Ascending aorta (tissue), 2 donors: ENCODE data around the gene ADGRF4. TPM values are rescaled to one million over a fixed set of nuclear protein-coding genes. Genes with fewer than 3 reads are reported as not detected.

ENCODE experiments used
- DNase-seq, 2 donors: peaks; one replicate each; pipeline ENCODE4 v3.0.0-alpha.2; 2019; ENCODE audit warnings: low spot score in 2 of 2
- H3K27ac ChIP-seq, 2 donors: fragments of 200-600 bp; sonication (generic); one replicate each; pipeline ENCODE4 v1.5.1; 2016 to 2017; ENCODE audit warnings: mild to moderate bottlenecking in 1 of 2
- H3K27me3 ChIP-seq: fragments of 200-600 bp; sonication (generic); one replicate; pipeline ENCODE4 v1.5.1; 2017
- H3K36me3 ChIP-seq, 2 donors: fragments of 200-600 bp; sonication (generic); one replicate each; pipeline ENCODE4 v1.5.1; 2016
- H3K4me1 ChIP-seq, 2 donors: fragments of 200-600 bp; sonication (generic); one replicate each; pipeline ENCODE4 v1.5.1; 2016 to 2017; ENCODE audit warnings: mild to moderate bottlenecking in 1 of 2
- H3K4me3 ChIP-seq, 2 donors: fragments of 200-600 bp; sonication (generic); one replicate each; pipeline ENCODE4 v1.5.1; 2016 to 2017; ENCODE audit warnings: mild to moderate bottlenecking in 1 of 2
- H3K9me3 ChIP-seq, 2 donors: fragments of 200-600 bp; sonication (generic); one replicate each; pipeline ENCODE4 v1.5.1; 2016
- CTCF ChIP-seq, 3 experiments: fragments of 200-600 bp in 2 of 3; fragments of 450-650 bp in 1 of 3; sonication (generic) in 2 of 3; IDR thresholded peaks; one replicate each; pipeline ENCODE4 v1.5.1; 2016 to 2019; ENCODE audit warnings: antibody characterized with exemption in 3 of 3, mild to moderate bottlenecking in 1 of 3, moderate library complexity in 1 of 3
- intact Hi-C: fragments of 100-400 bp; cut with DNase I; formaldehyde crosslinking; loops from one replicate; pipeline ENCODE4 v1.15.1; 2023
- total RNA-seq: library from RNA; depleted of rRNA; stranded (reverse); fragments of >200 nt; gene quantifications from one replicate; pipeline ENCODE4 v1.1.0, GENCODE V29; 2016

ADGRF4 gene
- total RNA-seq, 1 donor from 2014 or later = not detected

DNA sequence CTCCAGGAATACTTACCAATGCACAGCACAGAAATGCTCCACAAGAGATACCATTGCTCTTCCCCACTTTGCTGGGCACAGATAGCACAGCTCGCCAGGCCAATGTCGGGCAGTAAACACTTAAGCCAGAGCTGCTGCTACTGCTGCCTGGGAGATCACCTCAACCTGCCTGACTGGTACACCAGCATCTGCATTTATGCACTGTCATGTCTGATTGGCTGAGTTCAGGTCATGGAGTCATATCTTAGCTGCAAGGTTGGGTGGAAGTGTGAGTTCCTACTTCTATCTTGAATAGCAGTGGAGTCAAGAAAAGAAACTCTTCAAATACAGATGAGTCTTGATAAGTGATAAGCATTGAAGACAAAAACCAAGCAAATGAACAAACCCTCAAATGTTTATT, 10.9 kb upstream of the ADGRF4 start:
- DNase-seq = no peak
- no peaks in the 10 kb centered on the region for H3K9me3 ChIP-seq
- H3K4me3 ChIP-seq = no peak overlapping the region
- intact Hi-C loops = no loop called here
- H3K27me3 ChIP-seq = no peaks in the 10 kb centered on the region
- H3K36me3 ChIP-seq = no peaks in the 10 kb centered on the region
- no peak for TF ChIP-seq CTCF (IDR thresholded peaks at IDR 0.05)
- H3K27ac ChIP-seq = no peak overlapping the region
- H3K4me1 ChIP-seq = no peaks in the 10 kb centered on the region

DNA sequence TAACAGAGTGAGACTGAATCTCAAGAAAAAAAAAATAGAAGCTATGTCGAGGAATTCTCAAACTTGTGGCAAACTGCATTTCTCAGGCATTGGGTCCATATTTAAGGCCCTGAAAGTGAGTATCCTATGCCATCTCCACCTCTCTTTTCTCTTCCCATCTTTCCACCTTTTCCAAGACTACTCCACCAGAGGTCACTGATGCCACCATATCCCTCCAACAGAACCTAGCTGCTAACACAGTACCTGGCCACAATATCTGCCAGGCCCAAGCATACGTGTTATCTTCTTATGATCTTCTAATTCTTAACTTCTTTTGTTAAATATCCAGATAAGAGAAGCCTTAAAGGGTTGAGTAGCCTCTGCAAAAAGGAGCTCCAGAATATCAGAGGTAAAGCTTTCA, 8.2 kb upstream of the ADGRF4 start:
- no peaks in the 10 kb centered on the region for H3K4me1 ChIP-seq
- no peaks in the 10 kb centered on the region for H3K36me3 ChIP-seq
- TF ChIP-seq CTCF (IDR thresholded peaks at IDR 0.05) = no peak
- no peak for DNase-seq
- H3K27ac ChIP-seq = no peak overlapping the region
- no peaks in the 10 kb centered on the region for H3K27me3 ChIP-seq
- H3K9me3 ChIP-seq = no peaks in the 10 kb centered on the region
- intact Hi-C loops = no loop called here
- H3K4me3 ChIP-seq = no peak overlapping the region

GRCh38 chr6:47690791-47691190, 7.6 kb upstream of the ADGRF4 start:
- H3K27ac ChIP-seq = no peak overlapping the region

DNA sequence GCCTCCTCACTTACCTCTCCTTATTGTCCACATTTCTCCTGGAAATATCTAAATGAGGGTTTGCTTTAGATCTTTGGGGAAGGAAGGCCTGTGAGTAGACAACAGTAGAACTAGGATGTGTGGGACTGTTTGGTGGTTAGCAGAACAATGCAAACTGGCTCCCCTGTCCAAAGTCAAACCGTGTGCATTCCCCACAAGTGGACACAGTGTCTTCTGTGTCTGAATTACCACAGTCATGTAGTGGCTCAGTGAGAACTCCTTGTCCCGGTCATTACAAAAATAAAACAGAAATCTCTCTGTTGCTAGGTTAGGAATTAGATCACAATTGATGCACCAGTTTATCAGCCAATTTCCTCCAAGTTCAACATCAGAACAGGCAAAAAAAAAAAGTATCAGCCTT, 455 bp upstream of the ADGRF4 start:
- DNase-seq = no peak
- Histone ChIP-seq H3K4me3 (no peak overlapping the region), H3K27me3 (no peaks in the 10 kb centered on the region), H3K36me3 (no peaks in the 10 kb centered on the region), H3K9me3 (no peaks in the 10 kb centered on the region), H3K4me1 (no peaks in the 10 kb centered on the region), H3K27ac (no peak overlapping the region)
- TF ChIP-seq CTCF (IDR thresholded peaks at IDR 0.05) = no peak
- intact Hi-C loops = no loop called here

More at GRCh38 chr6:47690791-47691190, 7.6 kb upstream of the ADGRF4 start:
- Histone ChIP-seq H3K27me3 (no peaks in the 10 kb centered on the region), H3K9me3 (no peaks in the 10 kb centered on the region), H3K4me1 (no peaks in the 10 kb centered on the region), H3K36me3 (no peaks in the 10 kb centered on the region), H3K4me3 (no peak overlapping the region)
- intact Hi-C loops = no loop called here
- no peak for TF ChIP-seq CTCF (IDR thresholded peaks at IDR 0.05)
- DNase-seq = no peak

GRCh38 chr6:47700053-47700452, 1.7 kb downstream of the ADGRF4 start:
- no peak for TF ChIP-seq CTCF (IDR thresholded peaks at IDR 0.05)
- Histone ChIP-seq H3K4me1 (no peaks in the 10 kb centered on the region), H3K27me3 (no peaks in the 10 kb centered on the region), H3K36me3 (no peaks in the 10 kb centered on the region), H3K9me3 (no peaks in the 10 kb centered on the region), H3K27ac (no peak overlapping the region), H3K4me3 (no peak overlapping the region)
- intact Hi-C loops = no loop called here
- DNase-seq = no peak

- H3K4me3 ChIP-seq = no peak overlapping the region
- H3K9me3 ChIP-seq = no peaks in the 10 kb centered on the region
- no peak for DNase-seq
- H3K27ac ChIP-seq = no peak overlapping the region
- intact Hi-C loops = no loop called here
- H3K27me3 ChIP-seq = no peaks in the 10 kb centered on the region
- TF ChIP-seq CTCF (IDR thresholded peaks at IDR 0.05) = no peak
- no peaks in the 10 kb centered on the region for H3K36me3 ChIP-seq
- H3K4me1 ChIP-seq = no peaks in the 10 kb centered on the region
These were observed 2.2 kb downstream of the ADGRF4 start for GRCh38 chr6:47700596-47700995.
